NCI-H69 (cell line): Measurements from ENCODE around the gene PLPP2.
A peak's percentile ranks its signal among the peaks of the same experiment; 100 is the strongest.

Experiments used
- DNase-seq: peaks from one replicate; lab custom pipeline; 2025; lab: John Stamatoyannopoulos, UW

PLPP2 gene

DNA sequence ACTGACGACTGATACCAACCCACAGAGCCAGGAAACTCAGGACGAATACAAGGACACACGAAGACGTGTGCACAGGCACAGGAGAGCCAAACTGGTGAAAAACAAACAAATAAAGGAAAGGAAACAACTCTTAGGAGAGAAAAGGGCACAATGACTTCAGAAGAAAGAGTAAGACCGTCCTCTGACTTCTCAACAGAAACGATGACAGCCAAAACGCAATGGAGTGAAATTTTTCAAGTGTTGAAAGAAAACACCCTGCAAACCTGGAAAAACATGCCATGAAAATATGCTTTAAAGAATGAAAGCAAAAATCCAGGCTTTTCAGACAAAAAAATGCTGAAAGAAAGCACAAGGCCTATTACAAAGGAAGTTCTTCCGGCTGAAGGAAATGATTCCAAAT is 24.6 kb upstream of the PLPP2 start:
- DNase-seq = no peak

DNA sequence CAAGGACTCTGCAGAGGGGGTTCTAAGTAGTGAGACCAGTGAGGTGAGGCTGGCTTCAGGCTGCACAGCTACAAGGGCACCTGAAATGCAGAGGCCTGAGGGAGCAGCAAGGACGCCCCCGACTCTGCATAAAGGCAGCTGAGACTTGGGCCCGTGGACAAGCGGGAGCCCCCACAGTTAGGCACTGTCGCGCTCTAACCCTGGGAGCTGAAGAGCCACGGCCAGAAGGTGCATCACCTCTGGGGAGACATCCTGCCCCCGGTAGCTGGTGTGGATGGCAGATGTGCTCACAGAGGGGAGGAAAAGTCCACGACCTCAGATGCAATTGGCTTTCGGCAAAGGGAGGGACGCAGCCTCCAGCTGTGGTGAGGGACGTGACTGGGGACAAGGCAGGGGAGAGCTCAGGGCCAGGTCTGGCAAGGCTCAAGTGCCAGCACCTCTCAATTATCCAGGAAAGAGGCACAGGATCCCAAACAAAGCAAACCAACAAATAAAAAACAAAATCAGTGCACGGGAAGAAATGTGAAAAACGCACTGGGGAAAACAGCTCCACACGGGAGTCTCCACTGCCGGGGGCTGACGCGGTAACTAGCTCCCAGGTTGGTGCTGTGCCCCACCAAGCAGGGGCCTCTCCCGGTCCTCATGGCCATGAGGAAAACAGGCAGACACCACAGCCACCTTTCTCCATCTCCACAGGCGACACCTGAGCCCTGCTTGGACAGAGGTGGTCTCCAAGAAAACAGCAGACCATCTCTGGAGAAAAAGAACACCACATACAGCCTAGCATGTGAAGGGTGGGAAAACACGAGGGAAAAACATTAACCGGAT is 23.0 kb upstream of the PLPP2 start:
- DNase-seq = no peak

DNA sequence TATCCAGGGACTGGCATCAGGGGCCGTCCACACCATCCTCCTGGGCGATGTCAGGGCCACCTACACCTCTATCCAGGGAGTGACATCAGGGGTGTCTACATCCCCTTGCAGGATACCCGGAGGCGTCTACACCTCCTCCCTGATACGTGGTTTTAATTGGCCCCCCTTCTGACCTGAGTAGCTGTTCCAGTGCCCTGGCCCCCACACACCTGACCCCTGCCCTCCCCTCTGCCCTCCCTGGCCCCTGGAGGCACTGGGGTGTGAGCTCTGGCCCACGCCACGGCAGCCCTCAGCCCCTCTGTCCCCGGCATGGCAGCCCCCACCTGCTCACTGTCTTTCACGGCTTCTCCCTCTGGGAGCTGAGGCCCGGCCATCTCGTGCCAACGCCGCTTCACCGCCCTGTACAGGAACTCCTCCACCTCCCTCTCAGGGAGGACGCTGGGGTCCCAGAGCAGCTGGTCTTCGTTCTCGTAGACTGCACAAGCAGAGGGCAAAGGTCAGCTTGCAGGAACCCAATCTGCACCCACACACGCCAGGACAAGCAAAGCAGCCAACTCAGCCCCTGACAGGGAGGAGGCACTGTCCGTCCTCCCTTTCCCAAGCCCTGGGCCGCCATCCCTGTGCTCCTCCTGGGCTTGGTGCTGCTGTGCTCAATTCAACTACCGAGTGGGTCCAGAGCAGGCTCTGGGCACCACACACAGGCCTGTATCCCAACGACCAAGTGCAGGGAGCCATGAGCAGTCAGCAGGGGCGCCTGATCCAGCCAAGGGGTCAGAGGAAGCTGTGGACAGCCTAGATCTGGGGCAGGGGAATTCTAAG is 22.2 kb upstream of the PLPP2 start:
- no peak for DNase-seq

DNA sequence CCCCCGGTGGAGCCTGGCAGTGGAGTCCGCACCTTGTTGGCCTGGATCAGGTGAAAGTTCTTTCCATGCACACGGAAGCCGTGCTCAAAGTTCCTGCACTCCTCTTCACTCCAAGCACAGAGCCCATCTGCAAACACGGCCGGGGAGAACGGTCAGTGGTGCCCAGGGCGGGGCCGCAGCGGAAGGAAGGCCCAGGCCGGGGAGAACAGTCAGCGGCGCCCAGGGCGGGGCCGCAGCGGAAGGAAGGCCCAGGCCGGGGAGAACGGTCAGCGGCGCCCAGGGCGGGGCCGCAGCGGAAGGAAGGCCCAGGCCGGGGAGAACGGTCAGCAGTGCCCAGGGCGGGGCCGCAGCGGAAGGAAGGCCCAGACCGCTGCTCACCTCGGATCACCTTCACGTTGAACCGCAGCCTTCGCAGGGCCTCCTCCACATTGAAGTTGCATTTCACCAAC is 20.6 kb upstream of the PLPP2 start:
- no peak for DNase-seq

DNA sequence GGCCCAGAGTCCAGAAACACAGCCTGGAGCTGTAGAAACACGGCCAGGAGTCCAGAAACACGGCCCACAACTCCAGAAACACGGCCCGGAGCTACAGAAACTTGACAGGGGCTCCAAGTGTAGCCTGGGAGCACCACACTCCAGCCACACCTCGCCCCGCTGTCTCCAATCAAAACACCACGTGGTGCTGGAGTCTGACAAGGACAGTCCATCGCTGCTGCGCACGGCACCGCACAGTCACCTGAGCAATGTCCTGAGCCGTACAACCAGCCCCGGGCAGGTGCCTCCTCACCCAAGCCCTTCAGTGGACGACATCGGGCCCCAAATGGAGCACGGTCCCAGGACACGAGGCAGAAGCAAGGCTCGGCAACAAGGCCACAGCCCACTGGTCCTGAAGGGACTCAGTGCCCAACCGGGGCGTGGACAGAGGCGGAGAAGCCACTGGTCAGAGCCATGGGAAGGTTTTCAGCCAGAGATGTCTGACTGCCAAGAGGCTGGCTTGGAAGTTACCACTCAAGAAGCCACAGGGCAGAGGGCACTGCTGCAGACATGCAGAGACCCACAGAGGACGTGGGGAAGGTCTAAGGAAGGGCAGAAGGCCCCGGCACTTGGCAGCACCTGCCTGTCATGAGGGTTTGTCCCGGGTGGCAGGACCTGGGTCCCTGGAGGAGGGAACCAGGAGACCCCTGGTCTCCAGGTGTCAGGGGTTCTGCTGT is 19.7 kb upstream of the PLPP2 start:
- no peak for DNase-seq

DNA sequence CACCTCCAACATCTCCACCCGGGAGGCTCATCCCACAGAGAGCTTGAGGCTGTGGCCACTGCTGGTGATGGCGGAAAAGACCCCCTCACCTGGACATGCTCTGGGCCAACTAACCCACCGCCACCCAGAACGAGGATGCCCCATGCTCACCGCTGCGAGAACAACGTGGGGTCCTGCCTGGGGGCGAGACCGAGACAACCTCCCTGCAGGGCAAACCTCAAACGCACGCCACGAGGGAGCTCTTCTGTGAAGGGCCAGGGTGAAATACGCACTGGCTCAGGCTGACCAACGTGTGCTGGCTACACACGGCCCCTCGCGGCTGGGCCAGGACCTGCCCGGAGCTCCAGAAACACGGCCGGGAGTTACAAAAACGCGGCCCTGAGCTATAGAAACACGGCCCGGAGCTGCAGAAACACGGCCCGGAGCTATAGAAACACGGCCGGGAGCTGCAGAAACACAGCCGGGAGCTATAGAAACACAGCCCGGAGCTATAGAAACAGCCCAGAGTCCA is 19.0 kb upstream of the PLPP2 start:
- no peak for DNase-seq

DNA sequence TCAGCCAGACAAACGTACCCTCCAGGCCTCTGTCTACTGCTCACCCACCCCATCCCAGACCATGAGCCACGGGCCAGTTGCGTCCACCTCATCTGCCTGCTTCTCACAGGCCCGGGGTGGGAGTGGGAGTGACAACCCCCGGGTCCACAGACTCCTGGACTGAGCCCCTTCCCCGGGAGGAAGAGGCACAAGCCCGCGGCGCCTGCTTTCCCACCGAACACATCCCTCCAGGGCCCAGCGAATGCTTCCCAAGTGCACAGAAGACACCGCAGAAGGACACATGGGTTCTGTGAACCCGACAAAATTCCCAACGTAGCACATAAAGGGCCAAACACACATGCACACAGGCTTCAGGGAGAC is 18.0 kb upstream of the PLPP2 start:
- DNase-seq = no peak

DNA sequence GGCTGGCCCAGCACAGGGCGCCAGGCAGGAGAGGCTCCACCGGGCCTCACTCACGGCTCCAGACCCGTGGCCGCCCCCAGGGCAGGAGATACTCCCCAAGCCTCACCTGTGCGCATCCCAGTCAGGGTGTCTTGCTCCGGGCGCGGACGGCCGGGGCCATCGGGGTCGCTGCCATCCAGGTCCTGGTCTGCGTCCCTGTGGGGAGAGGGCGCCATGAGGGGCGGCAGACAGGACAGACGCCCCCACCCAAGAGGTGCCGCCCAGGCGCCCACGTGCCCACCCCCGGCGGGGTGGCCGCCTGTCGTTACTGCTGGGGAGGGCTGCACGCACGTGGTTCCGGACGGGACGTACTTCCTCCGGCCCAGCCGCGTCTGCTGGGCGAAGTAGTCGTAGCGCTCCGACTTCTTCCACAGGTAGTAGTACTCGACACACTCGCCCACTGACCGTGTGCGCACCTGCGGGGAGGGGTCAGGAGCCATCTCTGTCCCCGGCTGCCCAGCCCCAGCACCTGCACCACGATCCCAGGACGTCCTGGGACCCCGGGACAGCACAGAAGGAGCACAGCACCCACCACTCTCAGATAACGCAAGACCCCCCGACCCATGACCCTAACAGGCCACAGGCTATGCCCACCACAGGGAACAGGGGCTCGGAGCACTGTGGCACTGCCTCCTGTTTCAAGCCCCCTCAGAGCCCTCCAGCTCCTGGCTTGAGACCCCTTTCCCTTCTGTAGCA is 17.4 kb upstream of the PLPP2 start:
- DNase-seq = no peak

DNA sequence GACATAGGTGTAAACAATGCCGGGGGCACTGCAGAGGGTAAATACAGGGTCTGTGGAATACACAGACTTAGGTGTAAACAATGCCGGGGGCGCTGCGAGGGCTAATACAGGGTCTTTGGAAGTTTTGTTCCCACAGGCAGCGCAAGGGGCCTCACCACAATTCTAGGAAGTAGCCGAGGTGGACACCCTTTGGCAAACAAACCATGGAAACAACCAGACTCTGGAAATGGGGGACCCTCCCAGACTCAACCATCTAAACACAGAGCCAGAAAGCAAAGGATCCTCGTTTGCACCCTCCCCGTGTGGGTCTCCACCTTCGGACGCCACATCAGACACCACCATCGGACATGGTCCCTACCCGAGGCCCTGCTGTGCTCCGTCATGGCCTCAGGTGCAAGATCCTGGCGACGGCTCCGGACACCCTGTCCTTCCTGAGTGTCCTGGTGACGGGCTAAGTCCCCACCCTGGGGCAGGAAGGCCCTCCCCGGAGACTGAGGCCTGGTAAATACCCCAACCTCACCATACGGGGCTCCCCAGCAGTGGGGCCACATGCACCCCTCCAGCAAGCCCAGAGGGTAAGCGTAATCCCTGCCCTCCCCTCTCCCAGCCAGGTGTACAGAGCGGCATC is 16.7 kb upstream of the PLPP2 start:
- no peak for DNase-seq

DNA sequence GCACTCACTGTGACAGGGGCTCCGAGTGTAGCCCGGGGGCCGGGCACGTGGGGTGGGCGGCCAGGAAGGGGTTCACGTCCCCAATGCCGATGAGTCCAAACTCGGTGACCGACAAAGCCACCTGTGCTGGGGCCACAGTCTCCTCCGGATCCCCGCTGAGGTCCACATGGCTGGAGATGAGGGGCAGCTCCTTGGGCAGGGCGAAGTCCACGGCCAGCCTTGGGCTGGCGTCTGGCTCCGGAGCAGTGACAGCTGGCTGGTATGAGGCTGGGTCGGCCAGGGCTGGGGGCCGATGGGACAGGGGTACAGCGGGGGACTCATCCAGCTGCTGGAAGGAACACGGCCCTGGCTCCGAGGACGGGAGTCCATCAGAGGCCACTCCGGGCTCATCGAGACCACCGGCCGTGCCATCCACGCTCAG is 15.9 kb upstream of the PLPP2 start:
- DNase-seq = no peak

DNA sequence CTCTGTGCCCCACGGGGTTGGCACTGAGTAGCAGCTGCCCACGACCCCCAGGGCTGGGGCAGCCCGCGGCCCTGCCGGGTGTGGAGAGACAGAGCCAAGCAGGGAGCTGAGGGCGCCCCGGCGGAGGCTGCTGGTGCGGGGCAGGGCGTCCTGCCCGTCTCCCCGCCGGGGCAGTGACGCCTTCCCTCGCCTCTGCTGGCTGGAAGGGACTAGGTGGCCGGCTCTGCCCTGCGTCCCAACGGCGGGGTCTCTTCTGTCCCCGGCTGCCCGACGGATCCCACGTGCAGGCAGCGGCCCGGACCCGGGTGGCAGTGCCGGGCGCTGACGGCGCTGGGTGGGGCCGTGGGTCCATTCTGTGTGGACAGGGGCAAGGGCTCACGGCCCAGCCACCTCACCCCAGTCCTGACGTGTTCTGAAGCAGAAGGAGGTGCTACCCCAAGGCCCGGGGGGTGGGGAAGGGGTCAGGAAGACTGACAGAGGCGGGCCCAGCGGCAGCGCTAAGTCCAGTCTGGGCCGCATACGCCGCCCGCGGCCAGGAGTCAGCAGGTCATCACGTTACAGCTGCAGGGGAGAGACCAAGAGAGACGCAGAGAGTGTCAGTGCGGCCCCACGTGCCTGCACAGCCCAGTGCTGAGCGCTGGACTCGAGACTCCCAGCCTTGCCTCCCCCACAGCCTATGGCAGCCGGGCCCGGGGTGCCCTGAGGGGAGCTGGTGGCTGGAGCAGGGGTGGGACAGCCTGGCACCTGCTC is 15.1 kb upstream of the PLPP2 start:
- no peak for DNase-seq

DNA sequence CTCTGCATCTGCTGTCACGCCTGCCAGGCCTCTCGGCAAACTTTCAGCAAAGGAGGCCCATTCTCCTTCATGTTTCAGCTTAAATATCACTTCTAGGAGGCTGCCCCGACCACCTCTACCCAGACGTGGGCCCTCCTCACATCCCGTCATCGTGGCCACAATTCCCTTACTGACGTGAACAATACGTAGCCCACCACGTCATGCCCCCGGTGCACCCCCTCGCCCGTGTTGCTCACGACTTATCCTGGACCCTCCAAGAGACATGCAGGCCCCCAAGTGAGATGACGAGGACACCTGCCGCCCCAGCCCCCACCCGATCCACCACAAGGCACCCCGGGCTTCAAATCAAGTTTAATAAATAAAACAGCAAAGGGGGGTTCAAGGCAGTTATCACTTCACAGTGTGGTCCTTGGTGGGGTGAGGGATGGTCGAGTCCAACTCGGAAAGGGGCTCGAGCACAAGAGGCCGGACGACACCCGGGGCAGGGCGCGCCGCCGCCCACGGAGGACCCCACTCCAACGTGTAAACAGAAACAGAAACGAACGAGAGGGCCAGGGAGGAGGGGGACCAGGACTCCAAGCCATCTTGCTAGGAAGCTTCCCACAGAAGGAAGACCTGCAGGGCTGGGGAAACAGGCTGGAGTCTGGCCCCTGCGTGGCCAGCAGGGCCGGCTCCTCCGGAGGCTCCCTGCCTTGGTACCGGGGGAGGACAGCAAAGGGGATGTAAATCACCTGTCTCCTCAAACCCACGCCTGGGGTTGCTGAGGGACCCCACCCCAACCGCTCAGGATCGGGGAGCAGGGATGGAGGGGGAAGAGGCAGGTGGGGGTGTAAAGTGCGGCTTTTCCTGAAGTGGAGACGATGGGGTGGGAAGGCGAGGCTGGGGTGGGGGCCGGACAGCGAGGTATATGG is 14.3 kb upstream of the PLPP2 start:
- DNase-seq = no peak

DNA sequence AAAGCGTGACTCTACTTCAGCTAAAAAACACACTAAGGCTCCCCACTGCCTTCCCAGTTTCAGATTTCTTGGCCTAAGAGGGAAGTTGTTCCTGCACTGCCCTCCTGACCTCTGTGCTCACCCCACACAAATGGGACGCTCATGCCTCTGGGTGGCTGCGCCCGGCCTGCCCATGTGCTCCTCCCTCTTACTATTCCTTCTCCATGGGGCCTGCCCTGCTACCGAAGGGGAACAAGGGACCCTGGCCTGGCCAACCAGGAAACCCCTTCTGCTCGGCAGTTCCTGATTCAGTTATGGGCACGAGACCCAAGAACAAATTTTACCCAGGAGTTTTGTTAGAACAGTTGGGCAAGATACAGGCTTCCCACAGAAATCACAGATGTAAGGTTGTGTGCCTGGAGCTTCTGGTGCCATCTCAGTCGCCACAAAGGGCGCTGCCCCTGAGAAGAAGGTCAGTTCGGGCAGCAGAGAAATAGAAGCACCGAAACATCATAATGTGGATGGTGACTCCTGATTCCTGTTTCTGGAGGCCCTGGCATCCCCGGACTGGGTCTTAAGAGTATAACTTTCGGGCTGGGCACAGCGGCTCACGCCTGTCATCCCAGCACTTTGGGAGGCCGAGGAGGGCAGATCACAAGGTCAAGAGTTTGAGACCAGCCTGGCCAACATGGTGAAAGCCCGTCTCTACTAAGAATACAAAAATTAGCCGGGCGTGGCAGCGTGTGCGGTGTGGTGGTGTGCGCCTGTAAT is 5.4 kb upstream of the PLPP2 start:
- no peak for DNase-seq

DNA sequence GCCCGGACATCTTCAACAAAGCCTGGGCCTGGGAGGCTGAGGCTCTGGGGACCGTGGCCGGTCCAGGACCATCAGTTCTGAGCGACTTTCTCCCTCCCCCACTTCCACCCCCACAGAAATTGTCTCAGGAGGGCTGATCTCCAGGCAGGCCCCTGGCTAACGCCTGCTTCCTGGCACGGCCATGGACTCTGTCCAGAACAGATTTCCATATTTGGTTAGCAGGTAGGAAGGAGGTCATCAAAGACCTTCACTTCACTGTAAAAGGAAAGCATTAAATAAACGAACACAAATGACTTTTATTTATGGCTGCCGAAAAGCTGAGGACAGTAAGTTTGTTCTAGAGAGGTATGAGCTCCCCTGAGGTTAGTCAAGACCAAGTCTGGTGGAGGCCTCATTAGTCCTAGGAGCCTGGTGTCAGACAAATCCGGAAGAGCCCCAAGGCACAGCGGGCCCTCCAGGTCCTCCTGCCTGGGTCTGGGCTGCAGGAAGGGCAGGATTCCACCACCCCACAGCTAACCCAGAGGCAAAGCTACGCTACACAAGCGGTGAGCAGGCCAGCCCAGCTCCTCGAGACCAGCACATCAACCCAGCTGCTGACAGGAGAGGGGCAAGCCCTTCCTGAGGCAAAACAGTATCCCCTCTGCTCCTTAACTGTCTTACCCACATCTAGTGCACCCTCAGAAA is 4.6 kb upstream of the PLPP2 start:
- no peak for DNase-seq

DNA sequence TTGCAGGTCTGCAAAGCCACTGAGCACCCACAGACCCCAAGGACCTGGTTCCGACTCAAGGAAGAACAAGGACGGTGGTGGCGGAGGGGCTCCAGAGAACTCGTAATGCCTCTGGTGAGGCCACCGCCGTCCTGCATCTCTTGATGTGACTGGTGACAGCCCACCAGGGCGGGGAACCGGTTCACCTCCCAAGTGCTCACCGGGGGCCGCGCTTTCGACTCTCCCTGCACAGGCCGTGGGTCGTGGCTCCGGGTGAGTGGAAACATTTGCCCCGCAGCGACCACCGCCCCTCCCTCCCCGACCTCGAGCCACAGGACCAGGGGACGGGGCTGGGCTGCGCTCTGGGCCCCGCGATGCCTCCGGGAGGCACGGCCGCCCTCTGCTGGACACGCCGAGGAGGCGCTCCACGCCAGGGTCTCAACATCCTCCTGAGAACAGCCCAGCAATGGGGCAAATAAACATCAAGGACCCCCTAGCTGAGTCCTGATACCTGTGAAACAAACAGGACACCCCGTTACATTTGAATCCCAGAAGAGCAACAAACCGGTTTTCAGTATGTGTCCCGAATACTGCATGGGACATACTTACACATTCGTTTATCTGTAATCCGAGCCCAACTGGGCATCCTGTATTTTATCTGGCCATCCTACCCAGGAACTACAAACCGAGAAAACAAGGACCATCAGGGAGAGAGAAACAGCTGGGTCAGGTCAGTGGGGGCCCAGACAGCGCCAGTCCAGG is 3.9 kb upstream of the PLPP2 start:
- DNase-seq = peak; percentile 66

DNA sequence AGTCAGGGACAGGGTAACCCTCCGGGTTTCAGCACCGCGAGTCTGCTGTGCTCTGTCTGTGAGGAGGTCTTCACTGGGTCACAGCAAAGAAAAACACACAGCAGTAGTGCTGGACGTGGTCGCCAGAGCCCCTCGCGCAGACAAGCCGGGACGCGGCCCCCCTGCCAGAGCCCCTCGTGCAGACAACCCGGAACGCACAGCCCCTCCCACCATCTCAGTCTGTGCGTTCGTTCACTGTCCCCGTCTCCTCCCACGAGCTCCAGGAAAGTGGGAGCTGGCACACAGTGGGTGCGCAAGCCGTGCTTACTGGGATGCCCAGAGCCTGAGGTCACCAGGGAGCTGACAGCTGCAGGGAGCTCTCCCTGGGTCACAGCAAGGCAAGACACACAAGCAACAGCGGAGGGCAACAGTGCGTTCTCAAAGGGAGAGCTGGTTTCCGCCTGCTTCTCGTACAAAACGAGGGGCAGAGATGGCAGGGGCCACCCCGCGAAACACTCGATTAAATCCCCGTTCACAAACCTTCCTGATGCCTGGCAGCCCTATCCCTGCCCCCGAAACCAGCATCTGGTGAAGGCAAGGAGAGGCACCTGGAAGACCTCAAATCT is 3.2 kb upstream of the PLPP2 start:
- DNase-seq = peak; percentile 45
